PFSK-1 (cell line): Measurements from ENCODE around the gene PPP1CC.

Experiments
- FOXP2 ChIP-seq: optimal IDR thresholded peaks from 2 replicates; pipeline ENCODE3; 2011; ENCODE audit warnings: borderline replicate concordance, control low read depth, inconsistent platforms; ENCODE audit not compliant: insufficient read depth; ENCODE audit errors: extremely low read length, extremely low read depth
- POLR2AphosphoS5 ChIP-seq: IDR thresholded peaks from 2 replicates; pipeline ENCODE4 v1.6.1; 2012; ENCODE audit warnings: low read depth, mild to moderate bottlenecking, control low read depth, low read length, moderate library complexity
- REST ChIP-seq, 2 experiments: IDR thresholded peaks; 2 replicates each; pipeline versions ENCODE4 v1.6.1 to v1.8.0; 2011 to 2012; ENCODE audit warnings: low read depth in 2 of 2, low read length in 2 of 2, control low read depth in 1 of 2, inconsistent platforms in 1 of 2, mild to moderate bottlenecking in 1 of 2, moderate library complexity in 1 of 2; ENCODE audit not compliant: insufficient read depth in 1 of 2
- SIN3A ChIP-seq: IDR thresholded peaks from 2 replicates; pipeline ENCODE4 v1.6.1; 2012; ENCODE audit warnings: mild to moderate bottlenecking, low read length, moderate library complexity, borderline replicate concordance; ENCODE audit not compliant: insufficient read depth
- TAF1 ChIP-seq: IDR thresholded peaks from 2 replicates; pipeline ENCODE4 v1.6.1; 2012; ENCODE audit warnings: low read length, control low read depth, borderline replicate concordance; ENCODE audit not compliant: insufficient read depth

Gene PPP1CC

GRCh38 chr12:110739488-110739887 is 3.2 kb downstream of the PPP1CC start:
- TF ChIP-seq TAF1 (no peak), FOXP2 (no peak), REST (IDR thresholded peaks at IDR 0.05; ENCODE audit: insufficient read depth in 1 of 2, low read depth in 2 of 2, low read length in 2 of 2) (no peak), SIN3A (no peak), POLR2AphosphoS5 (no peak)

GRCh38 chr12:110737532-110737931 is 5.2 kb downstream of the PPP1CC start:
- TF ChIP-seq FOXP2 = no peak
- no peak for TF ChIP-seq TAF1
- no peak for TF ChIP-seq REST (IDR thresholded peaks at IDR 0.05; ENCODE audit: insufficient read depth in 1 of 2, low read depth in 2 of 2, low read length in 2 of 2)
- TF ChIP-seq POLR2AphosphoS5 = no peak
- TF ChIP-seq SIN3A = no peak

- 0 out of 2 replicates have a peak, but pooled peaks have one; percentile 41 for TF ChIP-seq POLR2AphosphoS5
- TF ChIP-seq SIN3A = no peak
Measured at GRCh38 chr12:110733900-110734299, 8.8 kb downstream of the PPP1CC start.

GRCh38 chr12:110733089-110733715 is 9.5 kb downstream of the PPP1CC start:
- TF ChIP-seq TAF1 (no peak), SIN3A (0 out of 2 replicates have a peak, but pooled peaks have one; percentile 38), POLR2AphosphoS5 (peak; percentile 51; the same call in 1 of the 2 replicates)

GRCh38 chr12:110732572-110732971 is 10.1 kb downstream of the PPP1CC start:
- TF ChIP-seq FOXP2 (no peak), POLR2AphosphoS5 (no peak), SIN3A (no peak), REST (IDR thresholded peaks at IDR 0.05; ENCODE audit: insufficient read depth in 1 of 2, low read depth in 2 of 2, low read length in 2 of 2) (no peak), TAF1 (no peak)

GRCh38 chr12:110731479-110731878 is 11.2 kb downstream of the PPP1CC start:
- TF ChIP-seq TAF1 = no peak
- TF ChIP-seq POLR2AphosphoS5 = no peak
- no peak for TF ChIP-seq SIN3A
- no peak for TF ChIP-seq FOXP2
- TF ChIP-seq REST (IDR thresholded peaks at IDR 0.05; ENCODE audit: insufficient read depth in 1 of 2, low read depth in 2 of 2, low read length in 2 of 2) = no peak
